ENCODE measurements around the gene RYR2.
"Not testable (repeated sequence)": the region's sequence is repeated elsewhere in the genome, so short reads cannot be mapped to it uniquely, and the experiment has no call there.

The RYR2 gene

GRCh38 chr1:237820634-237821033 lies 778.6 kb downstream of the RYR2 start:
- not testable (repeated sequence) for DNase-seq

GRCh38 chr1:237832858-237833257 lies 790.9 kb downstream of the RYR2 start:
- DNase-seq, result no peak

DNA sequence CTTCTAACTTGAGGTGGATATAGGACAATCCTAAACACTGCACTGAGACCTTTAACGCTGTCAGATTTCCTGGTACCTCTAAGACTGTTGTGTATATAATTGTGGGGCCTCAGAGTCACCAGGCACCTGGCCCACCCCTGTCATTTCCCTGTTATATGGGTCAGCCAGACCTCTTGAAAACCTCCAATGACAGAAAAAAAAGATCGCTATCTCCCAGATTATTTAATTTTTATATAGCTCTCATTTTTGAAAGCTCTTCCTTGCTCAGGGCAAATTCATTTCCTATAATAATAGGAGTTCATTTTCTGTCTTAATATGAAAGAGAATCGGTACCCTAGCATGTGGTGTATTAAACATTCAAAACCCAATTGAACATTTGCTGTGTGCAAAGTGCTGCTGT lies 792.1 kb downstream of the RYR2 start:
- no peak for DNase-seq

DNA sequence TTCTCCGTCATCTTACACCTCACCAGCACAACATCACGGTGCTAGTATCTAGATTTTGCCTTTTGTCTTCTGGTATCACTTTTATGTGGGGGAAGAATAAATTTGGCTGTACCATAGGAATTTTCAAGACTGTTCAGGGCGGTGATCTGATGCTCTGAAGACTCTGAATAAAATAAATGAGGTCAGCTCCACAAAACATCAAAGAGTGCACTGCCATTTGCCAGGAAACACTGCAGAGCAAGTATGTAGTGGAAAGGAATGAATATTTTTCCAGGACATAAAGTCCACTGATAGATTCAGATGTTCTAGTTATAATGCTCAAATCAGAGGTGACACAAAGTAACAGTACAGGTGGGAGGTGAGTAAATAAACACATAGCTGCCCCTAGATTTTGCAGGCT lies 792.5 kb downstream of the RYR2 start:
- no peak for DNase-seq

DNA sequence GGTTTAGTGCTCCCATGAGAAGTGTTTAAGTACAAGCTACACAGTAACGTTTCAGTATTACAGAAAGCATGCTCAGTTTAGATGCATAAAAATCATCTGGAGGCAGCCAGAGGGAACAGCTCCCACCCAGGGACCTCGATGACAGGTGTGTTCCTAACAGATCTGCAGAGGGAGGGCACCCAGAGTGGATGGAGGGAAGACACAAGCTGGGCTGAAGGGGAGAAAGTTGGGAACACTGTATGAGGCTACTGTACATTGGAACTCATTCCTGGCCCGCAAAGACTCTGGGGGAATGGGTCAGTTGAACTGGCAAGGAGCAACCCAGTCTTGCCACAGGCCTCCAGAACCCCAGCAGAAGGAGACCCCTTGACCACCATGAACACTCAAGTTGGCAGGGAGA lies 796.3 kb downstream of the RYR2 start:
- no peak for DNase-seq

GRCh38 chr1:237838904-237839534 lies 797.0 kb downstream of the RYR2 start:
- no peak for DNase-seq

GRCh38 chr1:237841485-237841884 lies 799.5 kb downstream of the RYR2 start:
- no peak for DNase-seq

- not testable (repeated sequence) for DNase-seq
Observed at GRCh38 chr1:237843516-237843915, 801.5 kb downstream of the RYR2 start.

- DNase-seq, result peak; percentile 76
Observed at GRCh38 chr1:237851210-237851845, 809.3 kb downstream of the RYR2 start.

- DNase-seq, result no peak
Observed at GRCh38 chr1:237852342-237852741, 810.4 kb downstream of the RYR2 start.

GRCh38 chr1:237857455-237857854 lies 815.5 kb downstream of the RYR2 start:
- DNase-seq, result no peak

DNA sequence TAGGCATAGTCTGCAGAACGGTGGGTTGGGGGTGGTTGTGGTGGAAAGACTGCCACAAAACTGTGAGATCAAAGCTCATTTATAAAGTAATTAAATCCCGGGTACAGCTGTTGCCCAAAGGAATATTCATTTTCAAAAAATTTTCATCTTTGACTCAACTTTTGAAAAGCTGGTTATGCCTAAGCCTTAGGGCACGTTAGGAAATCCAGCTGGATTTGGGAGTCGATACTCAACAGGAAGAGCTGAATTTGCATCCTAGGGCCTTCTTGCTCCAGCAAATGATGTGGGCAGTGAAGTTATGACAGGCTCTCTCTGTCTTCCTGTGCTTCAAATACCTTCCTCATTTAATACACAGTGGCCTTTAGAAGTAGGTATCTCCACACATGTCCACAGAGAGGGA lies 817.0 kb downstream of the RYR2 start:
- DNase-seq, result peak; percentile 58

- no peak for DNase-seq
Observed at GRCh38 chr1:237861944-237862343, 820.0 kb downstream of the RYR2 start.

GRCh38 chr1:237863234-237863633 lies 821.2 kb downstream of the RYR2 start:
- no peak for DNase-seq

DNA sequence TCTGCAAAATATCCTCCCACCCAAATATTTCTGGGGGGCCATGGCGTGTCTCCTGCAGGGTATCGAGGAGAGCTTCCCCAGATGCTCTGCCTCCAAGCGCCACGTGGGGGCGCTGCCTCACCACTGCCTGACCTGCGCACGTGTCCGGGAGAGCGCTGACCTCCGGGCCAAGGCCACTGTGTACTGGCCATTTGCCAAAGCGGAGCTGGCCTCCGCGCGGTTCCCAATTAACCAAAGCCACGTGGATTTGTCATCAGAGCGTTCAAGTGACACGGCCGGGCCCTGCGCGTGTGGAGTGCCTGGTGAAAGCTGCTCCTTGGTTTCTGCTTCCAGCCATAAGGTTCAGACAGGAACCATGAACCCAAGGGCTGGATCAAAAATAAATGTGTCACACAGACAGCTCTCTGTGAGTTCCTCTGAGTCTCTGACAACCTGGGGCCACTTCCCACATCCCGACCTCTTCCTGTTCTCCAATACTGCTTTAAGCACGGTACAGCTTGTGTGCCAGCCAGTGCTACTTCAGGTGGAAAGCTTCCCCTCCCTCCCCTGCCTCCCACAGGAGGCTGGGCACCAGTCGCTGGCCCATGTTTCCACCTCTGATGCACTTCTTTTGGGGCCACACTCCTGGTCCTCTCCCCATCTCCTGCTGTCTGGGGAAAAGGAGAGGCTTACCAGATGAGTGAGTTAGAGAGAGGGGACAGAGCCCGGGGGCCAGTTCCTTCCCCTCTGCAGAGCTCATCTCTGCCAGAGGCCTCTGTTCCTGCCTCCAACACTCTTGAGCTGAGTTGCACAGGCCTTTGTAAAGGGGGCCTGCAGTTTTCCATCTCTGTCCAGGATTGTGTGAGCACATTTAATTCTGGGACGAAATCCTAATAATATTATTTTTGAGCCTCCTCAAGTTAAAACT lies 822.6 kb downstream of the RYR2 start:
- no peak for DNase-seq

DNA sequence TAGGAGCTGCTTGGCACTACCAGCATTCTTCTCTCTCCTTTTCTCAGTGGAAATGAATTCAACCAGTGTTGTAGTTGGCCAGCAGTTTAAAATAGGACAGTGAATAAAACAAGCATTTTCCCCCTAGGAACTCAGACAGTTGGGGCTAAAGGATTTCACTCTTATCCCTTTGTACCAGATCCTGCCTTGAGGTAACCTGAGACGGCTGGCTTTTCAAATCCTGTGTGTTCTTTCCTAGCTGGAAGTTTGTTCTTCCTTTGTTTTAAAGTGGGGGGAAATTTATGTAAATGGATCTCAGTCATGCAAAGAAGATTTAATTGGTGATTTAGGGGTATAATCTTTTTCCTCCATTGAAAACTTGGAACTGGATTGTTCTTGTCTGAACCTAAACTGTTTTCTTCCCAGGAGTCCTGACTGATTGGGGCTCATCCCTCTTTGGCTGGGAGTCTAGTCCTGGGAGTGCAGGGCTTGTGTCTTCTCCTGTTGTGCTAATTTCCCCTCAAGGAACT lies 825.5 kb downstream of the RYR2 start:
- DNase-seq, result no peak

DNA sequence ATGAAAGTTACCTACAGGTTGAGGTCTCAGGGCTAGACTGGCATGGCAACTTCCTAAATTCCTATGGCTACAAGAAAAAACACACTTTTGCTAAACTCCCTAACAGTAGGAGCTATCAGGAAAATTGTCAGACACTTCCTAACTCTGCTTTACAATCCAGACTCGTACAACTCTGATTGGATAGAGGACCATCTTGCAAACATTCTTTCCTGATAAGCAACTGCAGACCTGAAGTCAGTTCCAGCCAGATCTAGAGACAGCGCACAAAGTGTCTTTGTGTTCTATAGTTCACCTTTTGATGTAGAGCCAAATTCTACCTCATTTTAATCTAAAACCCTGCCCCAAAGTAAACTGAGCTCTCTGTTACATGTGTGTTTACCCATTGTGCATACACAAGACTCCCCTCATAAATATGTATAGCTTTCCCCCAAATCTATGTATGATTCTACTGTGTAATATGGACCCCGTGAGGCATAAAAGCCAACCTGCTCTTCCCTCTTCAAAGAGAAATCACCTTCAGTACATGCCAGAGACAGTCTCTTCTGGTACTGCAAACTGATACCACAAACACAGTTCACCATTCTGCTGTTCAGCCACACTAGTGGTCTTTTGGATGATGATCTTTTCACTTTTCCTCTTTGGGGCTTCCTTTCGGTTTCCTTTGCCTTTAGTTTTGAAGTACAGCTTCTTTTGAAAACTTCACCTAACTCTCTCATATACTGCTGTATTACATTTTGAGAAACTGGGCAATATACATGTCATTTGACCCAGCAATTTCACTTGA lies 827.0 kb downstream of the RYR2 start:
- no peak for DNase-seq

DNA sequence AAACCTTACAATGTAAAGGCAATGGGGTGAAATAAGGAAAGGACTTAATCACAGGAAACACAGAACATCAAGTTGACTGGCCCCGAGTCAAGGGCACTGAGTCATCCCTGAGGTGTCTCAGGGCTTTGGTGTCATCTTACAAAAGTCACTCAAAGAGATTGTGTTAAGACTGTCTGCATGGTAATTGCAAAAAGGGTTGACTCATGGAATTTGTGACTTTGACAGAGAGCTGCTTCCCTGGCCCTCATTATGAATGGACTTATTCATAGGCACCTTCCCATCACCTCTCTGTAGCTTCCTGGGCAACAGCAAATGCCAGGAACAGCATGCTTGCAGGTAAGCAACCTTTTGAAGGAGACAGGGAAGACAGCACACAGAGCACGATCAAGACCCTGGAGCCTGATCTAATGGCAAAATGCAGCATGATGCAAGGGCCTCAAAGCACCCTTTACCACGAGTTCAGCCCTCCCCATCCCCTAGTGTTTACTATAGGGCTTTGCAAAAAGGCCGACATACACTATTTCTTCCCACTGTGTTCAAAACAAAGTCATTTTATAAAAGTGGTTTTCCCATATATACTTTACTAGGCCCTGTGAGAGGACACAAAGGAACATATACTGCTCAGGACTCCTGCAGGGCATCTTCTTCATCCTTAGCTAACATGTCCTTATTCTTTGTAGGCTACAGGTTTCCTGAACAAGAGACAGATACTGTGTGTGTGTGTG lies 831.7 kb downstream of the RYR2 start:
- DNase-seq, result no peak

DNA sequence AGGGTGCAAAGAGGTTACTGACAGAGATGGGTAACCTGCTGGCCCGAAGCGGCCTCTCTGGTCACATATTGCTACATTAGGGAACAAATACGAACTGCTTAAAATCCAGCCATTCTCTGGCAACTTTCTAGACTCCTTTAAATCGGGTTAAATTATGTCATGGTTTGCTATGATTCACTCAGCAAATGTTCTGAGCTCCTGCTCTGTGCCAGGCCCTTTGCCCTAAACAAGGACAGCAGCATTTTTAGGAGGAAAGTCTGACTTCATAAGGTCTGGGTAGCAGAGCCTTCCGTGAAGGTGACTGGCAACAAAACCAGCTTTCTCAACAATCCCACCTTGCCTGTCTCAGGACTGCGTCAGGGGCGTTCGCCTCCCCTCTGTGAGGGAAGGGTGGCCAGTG lies 833.3 kb downstream of the RYR2 start:
- DNase-seq, result no peak

- DNase-seq, result no peak
Observed at GRCh38 chr1:237877631-237878030, 835.6 kb downstream of the RYR2 start.

GRCh38 chr1:237878406-237878805 lies 836.4 kb downstream of the RYR2 start:
- DNase-seq, result no peak

- DNase-seq, result no peak
Observed at GRCh38 chr1:237879195-237879594, 837.2 kb downstream of the RYR2 start.
